ENCODE measurements around the gene CENPVL2. TPM values are rescaled to one million over a fixed set of nuclear protein-coding genes. Genes with fewer than 3 reads are reported as not detected.
"Not testable (repeated sequence)": the region's sequence is repeated elsewhere in the genome, so short reads cannot be mapped to it uniquely, and the experiment has no call there.

CENPVL2 gene
- total RNA-seq, 1 experiment from 2014 or later, result not detected

DNA sequence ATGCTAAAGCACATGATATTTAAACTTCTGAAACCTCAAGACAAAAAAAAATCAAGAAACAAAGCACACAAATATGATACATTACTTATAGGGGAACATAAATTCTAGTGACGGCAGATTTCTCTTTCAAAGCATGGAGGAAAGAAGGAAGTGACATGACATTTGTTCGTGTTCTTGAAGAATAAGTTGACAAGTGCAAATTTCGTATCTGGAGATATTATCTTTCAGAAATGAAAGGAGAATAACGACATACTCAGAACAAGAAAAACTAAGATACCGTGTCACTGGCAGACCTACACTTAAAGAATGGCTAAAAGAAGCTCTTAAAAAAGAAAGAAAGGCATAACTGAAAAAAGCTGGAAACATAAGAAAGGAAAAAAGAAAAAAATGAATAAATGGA is 16.6 kb downstream of the CENPVL2 start:
- intact Hi-C loops (cut with micrococcal nuclease; ENCODE audit: unreplicated experiment), result no loop called here
- TF ChIP-seq, protein P1, sequence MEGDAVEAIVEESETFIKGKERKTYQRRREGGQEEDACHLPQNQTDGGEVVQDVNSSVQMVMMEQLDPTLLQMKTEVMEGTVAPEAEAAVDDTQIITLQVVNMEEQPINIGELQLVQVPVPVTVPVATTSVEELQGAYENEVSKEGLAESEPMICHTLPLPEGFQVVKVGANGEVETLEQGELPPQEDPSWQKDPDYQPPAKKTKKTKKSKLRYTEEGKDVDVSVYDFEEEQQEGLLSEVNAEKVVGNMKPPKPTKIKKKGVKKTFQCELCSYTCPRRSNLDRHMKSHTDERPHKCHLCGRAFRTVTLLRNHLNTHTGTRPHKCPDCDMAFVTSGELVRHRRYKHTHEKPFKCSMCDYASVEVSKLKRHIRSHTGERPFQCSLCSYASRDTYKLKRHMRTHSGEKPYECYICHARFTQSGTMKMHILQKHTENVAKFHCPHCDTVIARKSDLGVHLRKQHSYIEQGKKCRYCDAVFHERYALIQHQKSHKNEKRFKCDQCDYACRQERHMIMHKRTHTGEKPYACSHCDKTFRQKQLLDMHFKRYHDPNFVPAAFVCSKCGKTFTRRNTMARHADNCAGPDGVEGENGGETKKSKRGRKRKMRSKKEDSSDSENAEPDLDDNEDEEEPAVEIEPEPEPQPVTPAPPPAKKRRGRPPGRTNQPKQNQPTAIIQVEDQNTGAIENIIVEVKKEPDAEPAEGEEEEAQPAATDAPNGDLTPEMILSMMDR (IDR thresholded peaks at IDR 0.05; ENCODE audit: insufficient read depth in 1 of 2, low read depth in 1 of 2, low read length in 1 of 2, severe bottlenecking in 1 of 2, unreplicated experiment in 1 of 2), result no peak
- no peaks in the 10 kb centered on the region for H3K9me3 Mint-ChIP-seq (ENCODE audit: unreplicated experiment)
- no peaks in the 10 kb centered on the region for H3K36me3 Mint-ChIP-seq (ENCODE audit: insufficient read depth, unreplicated experiment)
- no peak for DNase-seq
- H3K27ac Mint-ChIP-seq (ENCODE audit: unreplicated experiment), result no peak overlapping the region
- BruUV-seq (replicated peaks), result no TSS peak
- no peak overlapping the region for H3K4me3 Mint-ChIP-seq (ENCODE audit: unreplicated experiment)
- H3K4me1 Mint-ChIP-seq (ENCODE audit: low read depth, unreplicated experiment), result no peaks in the 10 kb centered on the region
- no peaks in the 10 kb centered on the region for H3K36me3 ChIP-seq (ENCODE audit: control insufficient read depth, insufficient read depth, low read length)
- CTCF ChIA-PET, result no interaction called here
- no peaks in the 10 kb centered on the region for H3K27me3 ChIP-seq (replicated peaks; ENCODE audit: control insufficient read depth, insufficient read depth, low read length)
- POLR2A ChIA-PET, result no interaction called here
- H3K4me1 ChIP-seq, result no peaks in the 10 kb centered on the region
- H3K9me3 ChIP-seq, result no peaks in the 10 kb centered on the region
- no peak overlapping the region for H3K4me3 ChIP-seq (ENCODE audit: low read depth, low read length)
- no peaks in the 10 kb centered on the region for H3K27me3 Mint-ChIP-seq (ENCODE audit: insufficient read depth, unreplicated experiment)

DNA sequence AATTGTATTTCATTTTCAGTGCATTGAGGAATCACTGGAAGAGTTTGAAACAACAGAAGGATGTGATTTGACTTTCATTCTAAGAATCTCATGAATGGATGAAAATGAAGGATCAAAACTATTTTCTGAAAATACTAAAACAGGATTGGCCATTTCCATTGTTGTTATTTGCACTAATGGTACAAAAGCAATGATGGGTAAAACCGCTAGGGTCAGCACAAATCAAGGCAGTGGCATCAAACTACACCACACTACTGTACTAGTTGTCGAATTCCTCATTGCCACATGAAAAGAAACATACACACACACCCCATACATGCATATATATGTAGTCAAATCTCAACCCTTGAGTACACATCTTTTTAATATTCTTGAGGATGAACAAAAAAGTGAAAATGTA is 39.3 kb downstream of the CENPVL2 start:
- peaks cover 4% of the 10 kb centered on the region for H3K27me3 Mint-ChIP-seq (ENCODE audit: insufficient read depth, unreplicated experiment)
- H3K27me3 ChIP-seq (replicated peaks; ENCODE audit: control insufficient read depth, insufficient read depth, low read length), result no peaks in the 10 kb centered on the region
- TF ChIP-seq, protein P1 (IDR thresholded peaks at IDR 0.05; ENCODE audit: insufficient read depth in 1 of 2, low read depth in 1 of 2, low read length in 1 of 2, severe bottlenecking in 1 of 2, unreplicated experiment in 1 of 2), result no peak
- intact Hi-C loops (cut with micrococcal nuclease; ENCODE audit: unreplicated experiment), result loop anchor here (5.0 kb wide), 1 partner anchor 159 kb away; no protein-coding TSS in a partner anchor
- CTCF ChIA-PET, result no interaction called here
- no peaks in the 10 kb centered on the region for H3K4me1 Mint-ChIP-seq (ENCODE audit: low read depth, unreplicated experiment)
- POLR2A ChIA-PET, result no interaction called here
- H3K9me3 Mint-ChIP-seq (ENCODE audit: unreplicated experiment), result no peaks in the 10 kb centered on the region
- no peak overlapping the region for H3K4me3 Mint-ChIP-seq (ENCODE audit: unreplicated experiment)
- no peaks in the 10 kb centered on the region for H3K36me3 Mint-ChIP-seq (ENCODE audit: insufficient read depth, unreplicated experiment)
- no peak for DNase-seq
- H3K27ac Mint-ChIP-seq (ENCODE audit: unreplicated experiment), result no peak overlapping the region
- H3K4me1 ChIP-seq, result peaks cover 2% of the 10 kb centered on the region; the same call in 1 of the 2 replicates
- H3K4me3 ChIP-seq (ENCODE audit: low read depth, low read length), result no peak overlapping the region
- BruUV-seq (replicated peaks), result no TSS peak
- H3K36me3 ChIP-seq (ENCODE audit: control insufficient read depth, insufficient read depth, low read length), result no peaks in the 10 kb centered on the region
- H3K9me3 ChIP-seq, result no peaks in the 10 kb centered on the region

DNA sequence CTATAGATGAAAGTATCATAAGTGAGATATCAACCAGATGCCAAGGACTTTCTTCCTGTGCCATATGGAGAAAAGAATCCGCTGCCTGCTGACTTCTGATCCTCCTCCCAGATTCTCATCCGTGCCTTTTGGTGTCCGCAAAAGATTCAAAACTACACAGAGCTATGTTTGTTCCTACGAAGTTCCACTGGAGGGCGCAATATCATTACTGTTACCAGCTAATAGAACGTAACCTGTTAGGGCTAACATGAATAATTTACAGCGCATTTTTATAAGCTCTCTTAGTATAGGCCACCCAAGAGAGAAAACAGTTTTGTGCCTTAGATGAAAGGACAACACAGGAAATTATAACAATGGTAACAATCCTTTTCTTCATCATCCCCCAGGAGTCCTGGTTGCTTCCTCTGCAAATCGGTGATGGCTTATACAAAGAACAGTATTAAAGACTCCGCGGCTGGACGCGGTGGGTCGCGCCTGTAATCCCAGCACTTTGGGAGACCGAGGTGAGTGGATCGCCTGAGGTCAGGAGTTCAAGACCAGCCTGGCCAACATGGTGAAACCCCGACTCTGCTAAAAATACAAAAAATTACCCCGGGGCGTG is 41.1 kb downstream of the CENPVL2 start:
- H3K27me3 Mint-ChIP-seq (ENCODE audit: insufficient read depth, unreplicated experiment), result no peaks in the 10 kb centered on the region
- H3K9me3 Mint-ChIP-seq (ENCODE audit: unreplicated experiment), result no peaks in the 10 kb centered on the region
- Histone ChIP-seq H3K9me3 (no peaks in the 10 kb centered on the region), H3K36me3 (ENCODE audit: control insufficient read depth, insufficient read depth, low read length) (no peaks in the 10 kb centered on the region), H3K4me3 (ENCODE audit: low read depth, low read length) (no peak overlapping the region), H3K27me3 (replicated peaks; ENCODE audit: control insufficient read depth, insufficient read depth, low read length) (no peaks in the 10 kb centered on the region), H3K4me1 (peaks cover 8% of the 10 kb centered on the region; the same call in 1 of the 2 replicates)
- ChIA-PET POLR2A (no interaction called here), CTCF (interaction anchor here (1.1 kb wide), 1 partner anchor 219 kb away, joined by 9 read pairs; no protein-coding TSS in a partner anchor)
- peak; percentile 2 to 26 for DNase-seq
- intact Hi-C loops (cut with micrococcal nuclease; ENCODE audit: unreplicated experiment), result loop anchor here (5.0 kb wide), 1 partner anchor 161 kb away; no protein-coding TSS in a partner anchor
- BruUV-seq (replicated peaks), result no TSS peak
- no peak overlapping the region for H3K4me3 Mint-ChIP-seq (ENCODE audit: unreplicated experiment)
- no peaks in the 10 kb centered on the region for H3K4me1 Mint-ChIP-seq (ENCODE audit: low read depth, unreplicated experiment)
- H3K36me3 Mint-ChIP-seq (ENCODE audit: insufficient read depth, unreplicated experiment), result no peaks in the 10 kb centered on the region
- TF ChIP-seq, protein P1 (IDR thresholded peaks at IDR 0.05; ENCODE audit: insufficient read depth in 1 of 2, low read depth in 1 of 2, low read length in 1 of 2, severe bottlenecking in 1 of 2, unreplicated experiment in 1 of 2), result peak; percentile 21 to 33
- no peak overlapping the region for H3K27ac Mint-ChIP-seq (ENCODE audit: unreplicated experiment)

DNA sequence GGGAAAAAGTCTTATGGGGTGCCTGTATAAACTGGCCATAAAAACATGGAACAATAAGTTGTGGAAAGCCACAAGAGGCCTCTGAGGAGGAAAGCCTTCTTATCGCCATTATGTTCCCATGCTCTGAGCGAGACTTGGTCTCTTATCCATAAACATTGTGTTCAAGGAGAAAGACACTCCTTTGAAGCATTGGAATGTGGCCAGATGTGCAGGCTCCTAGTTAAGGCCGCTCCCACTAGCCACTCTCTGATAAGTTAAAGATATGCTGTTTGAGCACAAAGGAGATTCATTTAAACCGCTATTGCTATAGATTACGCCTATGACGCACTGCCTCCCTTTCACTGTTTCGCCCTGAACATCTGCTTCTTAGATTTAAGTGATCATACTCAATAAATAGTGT is 46.1 kb downstream of the CENPVL2 start:
- H3K27me3 ChIP-seq (replicated peaks; ENCODE audit: control insufficient read depth, insufficient read depth, low read length); H3K36me3 ChIP-seq (ENCODE audit: control insufficient read depth, insufficient read depth, low read length); H3K4me3 Mint-ChIP-seq (ENCODE audit: unreplicated experiment); H3K4me3 ChIP-seq (ENCODE audit: low read depth, low read length); H3K27ac Mint-ChIP-seq (ENCODE audit: unreplicated experiment); H3K4me1 ChIP-seq; CTCF ChIA-PET; intact Hi-C loops (cut with micrococcal nuclease; ENCODE audit: unreplicated experiment); H3K36me3 Mint-ChIP-seq (ENCODE audit: insufficient read depth, unreplicated experiment); BruUV-seq (replicated peaks); H3K9me3 ChIP-seq; H3K27me3 Mint-ChIP-seq (ENCODE audit: insufficient read depth, unreplicated experiment); DNase-seq; H3K9me3 Mint-ChIP-seq (ENCODE audit: unreplicated experiment); H3K4me1 Mint-ChIP-seq (ENCODE audit: low read depth, unreplicated experiment): not testable (repeated sequence)
- POLR2A ChIA-PET, result interaction anchor here (0.6 kb wide), 1 partner anchor 280 kb away, joined by 3 read pairs; no protein-coding TSS in a partner anchor
